HG02938 (cell line): ENCODE results near the gene PLCB1.

Experiments
- ATAC-seq: cut with Tn5 transposase; IDR thresholded peaks from one replicate; pipeline ENCODE4 v1.9.1; 2021; ENCODE audit warnings: mild to moderate bottlenecking, moderate library complexity; ENCODE audit not compliant: unreplicated experiment

PLCB1 gene

DNA sequence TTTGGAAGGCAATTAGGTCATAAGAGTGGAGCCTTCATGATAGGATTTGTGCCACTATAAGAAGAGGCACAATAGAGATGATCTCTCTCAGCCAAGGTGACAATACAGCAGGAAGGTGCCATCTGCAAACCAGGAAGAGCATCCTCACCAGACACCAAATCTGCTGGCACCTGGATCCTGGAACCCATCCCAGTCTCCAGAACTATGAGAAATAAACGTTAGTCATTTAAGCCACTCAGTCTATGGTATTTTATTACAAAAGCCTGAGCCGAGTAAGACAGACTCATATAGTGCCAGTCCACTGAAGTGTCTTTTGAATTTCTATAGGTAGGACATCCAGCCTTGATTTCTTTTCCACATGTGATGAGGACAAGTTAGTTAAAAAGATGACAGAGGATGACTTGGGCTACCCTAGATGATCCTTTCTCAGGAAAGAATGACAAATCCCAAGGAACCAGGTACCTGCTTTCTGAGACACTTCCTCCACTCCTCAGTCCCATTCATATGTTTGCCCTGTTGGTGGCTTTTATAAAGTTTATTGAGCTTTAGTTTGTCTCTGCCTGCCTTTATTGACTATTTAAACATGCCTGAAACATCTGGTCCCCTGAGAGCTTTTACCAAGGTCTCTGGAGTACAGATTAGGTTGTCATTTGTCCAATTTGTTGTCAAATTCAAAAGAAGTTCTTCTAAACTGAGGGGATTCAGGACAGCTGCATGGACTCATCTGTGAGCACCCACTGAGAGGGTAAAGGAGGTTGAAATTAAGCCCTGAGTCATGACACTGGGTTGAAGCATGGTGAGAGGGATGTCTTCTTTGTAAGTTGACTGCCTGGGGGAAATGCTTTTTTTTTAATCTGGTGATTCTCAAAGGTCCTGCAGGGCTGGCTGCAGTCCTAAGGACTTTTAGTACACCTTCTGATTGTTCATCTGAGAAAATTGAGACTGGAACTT is 771.9 kb downstream of the PLCB1 start:
- no peak for ATAC-seq

DNA sequence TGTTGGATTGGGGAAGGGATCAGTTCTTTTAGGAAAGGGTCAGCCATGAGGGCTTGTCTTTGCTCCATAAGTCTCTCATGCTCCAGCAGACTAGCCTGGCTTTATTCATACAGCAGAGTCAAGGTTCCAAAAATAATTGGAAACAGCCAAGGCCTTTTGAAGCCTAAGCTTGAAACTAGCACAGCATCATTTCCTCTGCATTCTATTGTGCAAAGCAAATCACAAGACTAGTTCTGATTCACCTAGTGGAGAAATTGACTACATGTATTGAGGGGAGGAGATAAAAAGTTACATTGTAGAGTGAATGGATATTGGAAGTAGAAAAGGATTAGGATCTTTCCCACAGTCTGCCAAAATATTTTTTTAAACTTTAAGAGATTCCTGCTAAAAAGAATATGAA is 777.5 kb downstream of the PLCB1 start:
- ATAC-seq: no peak

DNA sequence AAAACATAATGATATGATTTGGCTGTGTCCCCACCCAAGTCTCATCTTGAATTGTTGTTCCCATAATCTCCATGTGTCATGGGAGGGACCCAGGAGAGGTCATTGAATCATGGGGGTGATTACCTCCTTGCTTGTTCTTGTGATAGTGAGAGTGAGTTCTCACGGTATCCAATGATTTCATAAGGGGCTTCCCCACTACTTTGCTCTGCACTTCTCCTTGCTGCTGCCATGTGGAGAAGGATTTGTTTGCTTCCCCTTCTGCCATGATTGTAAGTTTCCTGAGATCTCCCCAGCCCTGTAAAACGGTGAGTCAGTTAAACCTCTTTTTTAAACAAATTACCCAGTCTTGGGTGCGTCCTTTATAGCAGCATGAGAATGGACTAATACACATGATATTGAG is 780.0 kb downstream of the PLCB1 start:
- no peak for ATAC-seq

DNA sequence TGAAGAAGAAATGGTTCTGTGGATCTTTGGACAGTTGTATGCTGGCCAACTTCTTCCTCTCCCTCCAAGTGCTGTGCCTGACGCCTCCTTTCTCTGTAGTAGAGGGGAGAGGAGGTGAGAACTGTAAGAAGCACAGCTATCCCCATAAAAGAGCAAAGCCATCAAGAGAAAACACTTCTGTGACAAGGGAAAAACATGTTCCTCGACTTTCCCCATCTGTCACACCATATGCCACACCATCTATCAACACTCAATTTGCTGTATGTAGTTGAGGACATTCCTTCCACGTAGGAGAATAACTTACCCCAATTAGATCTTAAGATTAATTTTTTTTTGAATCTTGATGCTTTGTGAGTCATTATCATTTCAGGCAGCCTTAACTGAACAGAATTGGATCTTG is 780.7 kb downstream of the PLCB1 start:
- ATAC-seq: no peak

- ATAC-seq: no peak
These were observed 781.4 kb downstream of the PLCB1 start for GRCh38 chr20:8913456-8913855.

GRCh38 chr20:8914421-8914820 is 782.4 kb downstream of the PLCB1 start:
- ATAC-seq: no peak

GRCh38 chr20:8917084-8917483 is 785.0 kb downstream of the PLCB1 start:
- no peak for ATAC-seq

- ATAC-seq: no peak
These were observed 786.1 kb downstream of the PLCB1 start for GRCh38 chr20:8918145-8918544.

DNA sequence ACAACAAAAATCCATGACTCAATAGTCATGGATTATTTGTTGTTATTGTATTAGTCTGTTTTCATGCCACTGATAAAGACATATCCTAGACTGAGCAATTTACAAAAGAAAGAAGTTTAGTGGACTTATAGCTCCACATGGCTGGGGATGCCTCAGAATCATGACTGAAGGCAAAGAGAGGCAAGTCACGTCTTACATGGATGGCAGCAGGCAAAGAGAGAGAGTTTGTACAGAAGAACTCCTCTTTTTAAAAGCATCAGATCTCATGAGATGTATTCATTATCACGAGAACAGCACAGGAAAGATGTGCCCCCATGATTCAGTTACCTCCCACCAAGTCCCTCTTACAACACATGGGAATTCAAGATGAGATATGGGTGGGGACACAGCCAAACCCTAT is 792.5 kb downstream of the PLCB1 start:
- ATAC-seq: no peak

- no peak for ATAC-seq
These were observed 798.7 kb downstream of the PLCB1 start for GRCh38 chr20:8930726-8931125.

DNA sequence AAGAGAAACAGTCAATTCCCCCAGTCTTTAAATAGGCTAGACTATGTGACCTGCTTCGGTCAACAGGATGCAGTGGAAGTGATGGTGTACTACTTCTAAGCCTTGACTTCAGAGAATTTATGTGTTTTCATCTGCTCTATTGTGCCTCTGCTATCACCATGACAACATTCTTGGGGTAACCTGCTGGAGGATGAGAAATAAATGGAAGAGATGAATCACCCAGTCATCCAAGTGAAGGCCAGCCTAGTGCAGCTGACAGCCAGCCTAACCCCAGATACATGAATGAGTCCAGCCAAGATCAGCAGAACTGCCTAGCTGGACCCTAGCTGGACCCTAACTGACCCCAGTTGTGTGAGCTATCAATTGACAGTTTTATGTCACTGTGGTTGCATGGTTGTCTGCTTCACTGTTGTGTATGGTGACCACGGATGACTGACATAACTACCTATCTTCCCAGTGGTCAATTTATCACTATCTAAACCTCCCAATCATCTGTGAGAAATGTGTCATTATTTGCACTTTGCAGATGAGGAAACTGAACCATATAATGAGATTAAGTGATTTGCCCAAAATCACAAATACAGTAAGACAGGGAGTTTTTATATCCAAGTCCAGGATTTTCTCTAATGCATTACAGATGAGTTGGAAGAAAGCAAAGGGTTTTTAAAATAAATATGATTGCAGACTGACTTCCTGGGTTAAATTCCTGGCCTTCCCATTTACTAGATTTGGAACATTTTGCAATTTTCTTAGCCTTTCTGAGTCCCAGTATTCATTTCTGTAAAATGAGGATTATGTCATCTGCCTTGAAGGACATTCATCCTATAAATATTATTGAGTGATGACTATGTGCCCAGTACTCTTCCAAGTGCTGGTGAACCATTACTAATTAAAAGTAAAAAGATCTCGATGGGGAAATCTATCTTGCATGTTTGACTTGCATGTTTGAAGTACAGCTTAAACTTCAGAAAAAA is 800.4 kb downstream of the PLCB1 start:
- no peak for ATAC-seq

DNA sequence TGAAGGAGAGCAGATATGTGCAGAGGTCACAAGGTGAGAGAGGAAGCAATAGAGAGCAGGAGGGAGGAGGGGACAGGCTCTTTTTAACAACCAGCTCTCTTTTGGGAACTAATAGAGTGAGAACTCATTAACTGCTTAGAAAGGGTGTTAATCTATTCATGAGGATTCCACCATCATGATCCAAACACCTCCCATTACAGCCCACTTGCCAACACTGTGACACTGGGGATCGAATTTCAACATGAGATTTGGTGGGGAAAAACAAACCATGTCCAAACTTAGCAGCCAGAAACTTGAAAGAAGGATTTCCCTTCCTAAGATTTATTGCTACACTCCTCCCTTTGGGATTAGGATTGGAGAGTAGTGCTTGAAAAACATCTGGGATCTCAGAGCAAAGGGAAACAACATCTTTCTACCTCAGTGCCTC is 801.3 kb downstream of the PLCB1 start:
- no peak for ATAC-seq

DNA sequence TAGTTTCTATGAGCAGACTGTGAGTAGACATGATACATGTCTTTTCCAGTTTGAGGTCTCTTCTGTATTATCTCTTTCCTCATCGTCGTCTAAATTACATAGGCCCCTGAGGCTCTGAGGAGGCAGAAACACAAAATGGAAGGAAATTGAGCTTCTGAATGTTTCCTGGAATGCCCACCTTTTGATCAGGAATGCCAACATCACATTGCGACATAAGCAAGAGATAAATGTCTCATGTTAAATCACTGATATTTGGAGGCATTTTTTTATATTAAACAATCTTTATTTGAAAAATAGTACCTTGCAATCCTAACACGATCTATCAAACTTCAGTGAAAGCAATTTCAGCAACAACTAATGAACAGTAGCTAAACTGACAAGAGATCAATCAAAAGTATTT is 802.3 kb downstream of the PLCB1 start:
- no peak for ATAC-seq
